HG02981 (cell line): Measurements from ENCODE around the gene PTN.

Experiments used
- ATAC-seq: cut with Tn5 transposase; IDR thresholded peaks from one replicate; pipeline ENCODE4 v1.9.1; 2021; ENCODE audit warnings: mild to moderate bottlenecking, moderate library complexity; ENCODE audit not compliant: unreplicated experiment

Gene PTN, protein sequence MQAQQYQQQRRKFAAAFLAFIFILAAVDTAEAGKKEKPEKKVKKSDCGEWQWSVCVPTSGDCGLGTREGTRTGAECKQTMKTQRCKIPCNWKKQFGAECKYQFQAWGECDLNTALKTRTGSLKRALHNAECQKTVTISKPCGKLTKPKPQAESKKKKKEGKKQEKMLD

DNA sequence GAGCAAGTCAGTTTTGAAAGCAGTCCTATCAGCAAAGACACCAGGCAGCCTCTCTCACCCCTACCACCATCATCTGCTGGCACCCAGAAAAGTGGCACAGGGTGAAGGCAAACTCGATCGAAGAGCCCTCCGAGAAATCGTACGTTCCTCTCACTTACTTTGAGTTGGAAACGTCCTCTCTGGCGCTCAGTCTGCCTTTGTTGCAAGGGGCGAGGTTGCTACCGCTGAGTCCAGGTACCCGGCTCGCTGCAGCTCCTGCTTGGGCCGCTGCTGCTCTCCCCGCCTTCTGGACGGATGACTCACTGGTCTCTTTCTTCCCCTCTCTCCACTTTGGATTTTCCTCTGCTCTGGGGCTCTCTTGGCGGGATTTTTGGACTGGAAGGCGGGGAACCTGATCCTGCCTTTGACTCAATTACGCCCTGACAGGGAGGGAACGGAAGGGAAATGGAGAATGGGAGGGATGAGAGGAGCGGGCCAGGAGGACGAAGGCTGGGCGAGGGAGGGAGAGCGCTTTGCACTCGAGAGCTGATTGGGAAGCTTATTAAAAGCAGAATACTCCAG lies at the start of gene PTN:
TSS of gene PTN (minus strand) at position 453 of the 561 bp plus-strand sequence. CDS start 88,760 bp downstream, outside the sequence.
- ATAC-seq = no peak

DNA sequence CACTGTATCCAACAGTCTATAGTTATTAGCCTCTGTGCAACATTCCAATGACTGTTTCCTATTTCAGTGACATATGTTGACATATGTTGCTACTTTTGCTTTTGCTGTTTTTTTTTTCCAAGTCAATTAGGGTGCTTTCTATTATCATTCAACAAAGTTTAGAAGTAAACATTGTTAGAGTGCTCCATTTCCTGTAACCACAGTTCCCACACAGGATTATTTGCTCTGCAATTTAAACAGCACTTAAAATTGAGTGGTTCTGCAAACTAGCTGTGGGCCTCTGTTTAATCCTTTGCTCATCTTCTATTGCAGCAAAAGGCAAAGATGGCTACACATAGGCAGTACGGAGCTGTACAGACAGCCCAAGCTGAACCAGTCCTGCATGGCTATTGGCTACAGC lies 46.5 kb upstream of the PTN start:
- no peak for ATAC-seq

DNA sequence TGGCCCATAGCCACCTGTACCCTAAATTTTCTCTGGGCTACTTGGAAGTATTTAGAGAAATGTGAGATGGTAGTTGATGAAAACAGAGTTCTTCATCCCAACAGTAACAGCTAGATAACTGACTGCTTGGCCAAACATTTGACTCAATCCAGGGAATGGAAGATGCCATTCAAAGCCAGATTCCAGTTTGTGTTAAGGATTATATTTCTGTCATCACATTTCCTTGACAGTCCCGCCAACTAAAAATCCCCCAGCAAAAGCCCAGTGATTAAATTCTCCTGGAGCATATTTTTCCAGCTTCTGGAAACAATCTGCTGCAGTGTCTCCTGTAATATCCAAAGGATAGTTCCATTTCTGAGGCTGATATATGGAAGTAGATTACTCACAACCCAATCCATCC lies 45.4 kb upstream of the PTN start:
- ATAC-seq = no peak

DNA sequence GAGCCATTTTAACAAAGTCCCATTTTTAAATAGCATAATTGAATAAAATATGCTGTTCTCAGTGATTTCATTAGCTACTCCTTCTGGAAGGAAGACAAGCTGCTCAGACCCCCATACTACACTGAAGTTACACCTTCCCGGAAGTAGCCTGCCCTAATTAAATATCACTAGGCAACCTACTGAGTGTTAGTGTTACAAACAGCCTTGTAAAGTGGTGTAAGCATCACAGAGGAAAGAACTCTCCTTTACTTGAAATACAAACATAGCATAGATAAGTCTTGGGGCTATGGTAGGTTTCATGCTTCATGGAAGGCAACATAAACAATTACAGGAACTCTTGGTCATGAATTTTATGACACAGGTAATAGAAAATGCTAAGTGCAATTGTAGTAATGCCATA lies 43.4 kb upstream of the PTN start:
- no peak for ATAC-seq

DNA sequence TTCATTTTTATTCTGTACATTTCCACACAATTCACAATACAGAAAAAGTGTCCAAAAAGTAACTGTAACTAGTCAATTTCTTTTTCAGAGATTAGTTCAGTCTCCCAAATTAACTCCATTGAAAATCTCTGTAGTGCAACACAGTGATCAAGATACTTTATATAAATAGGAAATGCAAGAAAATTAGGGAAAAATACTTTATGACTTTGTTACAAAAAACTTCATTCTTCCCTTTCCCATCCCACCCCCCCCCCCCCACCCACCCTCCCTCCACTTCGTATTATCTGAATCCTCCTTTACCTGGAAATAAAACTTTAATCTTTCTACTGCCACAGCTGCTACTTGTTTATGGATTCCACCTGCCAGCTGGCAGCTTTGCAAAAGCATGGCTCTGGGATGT lies 37.5 kb upstream of the PTN start:
- no peak for ATAC-seq

DNA sequence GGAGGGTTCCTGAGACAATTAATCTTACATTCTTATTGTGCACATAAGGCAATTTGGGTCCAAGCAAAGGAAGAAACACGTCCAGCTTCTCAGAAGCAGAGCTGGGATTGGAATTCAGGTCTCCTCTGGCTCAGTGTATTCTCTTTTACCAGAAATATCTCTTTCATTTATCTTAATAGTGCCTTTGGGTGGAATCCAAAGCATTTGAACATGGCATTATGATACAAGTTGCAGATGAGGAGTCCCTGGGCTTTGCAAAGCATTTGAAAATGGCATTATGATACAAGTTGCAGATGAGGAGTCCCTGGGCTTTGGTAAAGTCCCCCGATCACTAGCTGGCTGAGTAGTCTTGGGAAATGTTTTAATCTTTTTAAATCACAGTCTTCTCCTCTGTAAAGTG lies 30.0 kb upstream of the PTN start:
- ATAC-seq = no peak

DNA sequence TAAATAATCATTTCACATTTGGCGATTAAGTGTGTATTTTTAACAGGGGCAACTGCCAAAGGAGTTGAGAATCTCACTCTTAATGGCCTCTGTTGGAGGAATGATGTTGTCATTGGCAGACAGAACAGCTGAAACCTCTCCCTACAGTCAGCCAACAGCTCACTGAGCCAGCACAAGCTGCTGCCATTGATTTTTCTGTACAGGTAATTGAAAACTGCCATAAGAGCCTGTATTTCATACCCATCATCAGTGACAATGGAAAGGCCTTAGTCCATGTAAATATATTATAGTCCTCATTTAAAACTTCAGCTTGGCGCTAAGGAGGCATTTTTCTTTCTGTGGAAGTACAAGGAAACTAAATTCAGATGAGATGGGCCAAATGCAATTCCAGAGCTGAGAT lies 28.1 kb upstream of the PTN start:
- ATAC-seq = no peak

DNA sequence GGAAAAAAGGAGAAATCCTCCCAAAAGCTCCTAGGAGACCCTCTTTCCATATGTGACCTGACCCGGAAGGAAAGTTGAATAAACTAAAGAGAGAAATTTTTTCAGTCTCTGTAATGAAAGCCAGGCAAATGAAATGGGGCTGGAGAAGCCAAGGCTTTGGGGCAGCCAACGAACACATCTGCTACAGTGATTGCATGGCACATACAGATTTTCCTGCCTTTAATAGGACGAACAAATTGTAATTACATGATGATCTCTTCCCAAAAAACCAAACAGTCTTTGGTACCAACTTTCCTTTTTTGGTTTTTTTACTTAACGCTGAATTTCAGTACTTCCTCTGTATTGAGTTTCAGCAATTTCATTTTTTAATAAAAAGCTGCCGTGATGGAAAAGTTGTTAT lies 23.5 kb upstream of the PTN start:
- no peak for ATAC-seq

DNA sequence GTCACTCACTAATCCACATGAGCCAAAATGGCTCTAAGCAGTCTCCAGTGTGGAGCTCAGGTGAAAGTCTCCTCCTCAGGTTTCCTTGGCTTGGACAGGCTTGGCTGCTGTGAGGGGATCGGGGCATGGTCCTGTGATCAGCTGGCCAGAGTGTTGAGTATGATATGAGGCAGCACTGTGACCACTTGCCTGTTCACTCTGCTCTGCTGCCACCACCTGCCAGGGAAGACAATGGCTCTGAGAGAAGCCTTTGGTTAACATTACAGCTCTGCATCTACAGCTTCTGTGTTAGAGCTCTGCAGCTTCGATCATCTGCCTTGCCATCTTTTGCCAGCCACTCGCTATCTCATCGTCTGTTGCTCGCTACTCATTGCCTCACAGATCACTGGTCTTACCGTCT lies 20.1 kb upstream of the PTN start:
- ATAC-seq = no peak

DNA sequence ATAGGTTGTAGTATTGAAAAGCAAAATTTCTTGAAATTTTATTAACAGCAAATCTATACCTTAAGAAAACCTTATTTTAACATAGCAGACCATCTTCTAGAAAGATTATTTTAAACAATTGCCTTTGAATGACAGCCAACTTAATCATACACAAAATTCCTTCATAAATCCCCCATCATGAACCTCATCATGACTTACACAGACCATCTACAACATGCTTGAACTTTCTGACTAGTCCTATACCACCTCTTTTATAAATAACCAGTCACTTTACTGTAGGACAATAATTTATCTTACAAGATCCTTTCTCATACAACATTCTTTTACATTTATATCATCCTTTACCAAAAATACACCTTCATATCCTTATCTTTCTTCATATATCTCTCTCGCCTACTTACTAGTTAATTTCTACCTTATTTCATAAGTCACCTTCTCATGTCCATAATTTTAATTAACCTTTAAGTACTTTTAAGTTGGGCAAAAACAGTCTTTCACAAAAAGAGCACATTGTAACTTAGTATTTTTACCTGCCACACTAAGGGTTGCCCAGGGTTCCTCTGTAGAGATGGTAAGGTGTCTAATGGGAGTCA lies 16.6 kb upstream of the PTN start:
- no peak for ATAC-seq

DNA sequence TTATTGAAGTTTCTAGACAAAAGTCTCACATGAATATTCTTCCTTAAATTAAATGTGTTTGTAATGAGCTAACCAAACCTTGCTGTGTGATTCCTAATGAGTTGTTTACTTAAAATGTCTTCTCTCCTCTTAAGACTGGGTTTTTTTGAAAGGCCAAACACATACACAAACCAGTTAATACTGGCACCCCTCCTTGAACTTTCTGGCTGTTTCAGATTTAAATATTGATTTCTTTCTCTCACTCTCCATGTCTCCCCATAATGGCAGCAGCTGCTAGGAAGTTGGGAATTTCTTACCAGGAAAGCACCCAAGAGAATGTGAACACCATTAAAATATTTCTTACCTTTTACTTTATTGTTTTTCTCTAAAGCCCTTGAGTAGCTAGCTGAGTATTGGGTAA lies 11.4 kb upstream of the PTN start:
- ATAC-seq = no peak

DNA sequence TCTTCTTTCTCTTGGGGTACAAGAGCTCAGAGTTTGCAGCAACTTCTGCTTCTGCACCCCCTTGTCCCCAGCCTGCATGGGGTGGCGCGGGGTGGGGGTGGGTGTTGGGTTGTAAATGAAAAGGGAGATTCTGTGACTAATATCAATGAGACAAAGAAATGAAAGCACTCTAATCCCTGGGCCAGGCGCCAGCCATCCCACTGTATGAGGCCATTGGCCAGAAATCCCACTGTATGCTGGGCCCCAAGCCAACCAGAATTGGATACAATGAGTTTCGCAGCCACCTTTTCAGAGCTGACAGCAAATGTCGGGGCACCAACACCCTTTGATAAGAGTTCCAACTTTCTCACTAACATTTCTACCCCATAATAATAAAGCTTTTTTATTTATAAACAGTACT lies 10.9 kb upstream of the PTN start:
- no peak for ATAC-seq

DNA sequence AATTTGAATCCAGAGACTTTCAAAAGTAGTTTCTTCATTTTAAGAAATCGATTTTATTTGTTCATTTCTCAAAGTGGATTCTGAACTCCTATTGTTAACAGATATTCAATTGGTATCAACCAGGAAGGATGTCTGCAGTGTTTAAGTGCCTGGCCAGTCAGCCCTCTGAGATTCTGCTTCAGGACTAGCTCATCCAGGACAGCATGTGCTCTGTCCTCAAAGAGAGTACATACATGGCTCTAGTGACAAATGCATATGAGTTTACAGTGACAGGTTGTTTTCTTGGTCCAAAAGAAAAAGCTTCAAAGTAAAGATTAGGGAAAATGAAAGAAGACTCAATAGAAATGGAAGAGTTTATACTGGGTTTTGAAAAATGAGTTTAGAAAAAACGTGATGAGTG lies 8.4 kb upstream of the PTN start:
- no peak for ATAC-seq

DNA sequence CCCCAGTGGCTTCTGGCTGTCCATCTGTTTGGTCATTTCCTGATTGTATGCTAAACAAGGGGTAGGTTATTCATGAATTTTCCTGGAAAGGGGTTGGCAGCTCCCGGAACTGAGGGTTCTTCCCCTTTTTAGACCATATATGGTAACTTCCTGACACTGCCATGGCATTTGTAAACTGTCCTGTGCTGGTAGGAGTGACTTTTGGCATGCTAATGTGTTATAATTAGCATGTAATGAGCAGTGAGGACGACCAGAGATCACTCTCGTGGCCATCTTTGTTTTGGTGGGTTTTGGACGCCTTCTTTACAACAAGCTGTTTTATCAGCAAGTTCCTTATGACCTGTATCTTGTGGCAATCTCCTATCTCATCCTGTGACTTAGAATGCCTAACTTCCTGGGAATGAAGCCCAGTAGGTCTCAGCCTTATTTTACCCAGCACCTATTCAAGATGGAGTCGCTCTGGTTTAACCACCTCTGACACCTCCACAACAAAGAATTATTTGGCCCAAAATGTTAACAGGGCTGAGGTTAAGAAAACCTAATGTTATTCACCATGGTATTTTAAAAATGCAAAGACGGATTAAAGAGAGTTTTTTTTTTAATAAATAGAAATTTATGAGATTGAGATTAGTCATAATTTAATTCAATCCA lies 2.4 kb upstream of the PTN start:
- no peak for ATAC-seq

DNA sequence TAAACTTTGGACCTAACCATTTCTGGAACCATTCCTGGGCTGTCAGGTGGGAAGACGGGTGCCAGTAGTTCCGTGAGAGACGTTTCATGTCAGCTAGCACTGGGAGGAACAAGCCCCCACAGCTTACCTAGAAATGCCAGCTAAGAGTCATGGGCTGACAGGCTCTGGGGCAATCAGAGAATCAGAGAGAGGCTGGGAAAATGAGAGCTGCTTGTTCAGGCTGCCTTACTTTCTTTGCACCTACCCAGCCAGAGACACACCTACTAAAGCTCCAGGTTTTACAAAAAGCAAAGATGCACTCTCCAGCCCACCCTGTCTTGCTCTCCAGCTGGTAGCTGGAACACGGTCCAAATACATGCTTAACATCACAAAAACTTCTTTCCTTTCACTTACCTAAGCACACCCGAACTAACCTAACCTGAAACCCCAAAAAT lies 688 bp downstream of the PTN start:
- ATAC-seq = no peak

DNA sequence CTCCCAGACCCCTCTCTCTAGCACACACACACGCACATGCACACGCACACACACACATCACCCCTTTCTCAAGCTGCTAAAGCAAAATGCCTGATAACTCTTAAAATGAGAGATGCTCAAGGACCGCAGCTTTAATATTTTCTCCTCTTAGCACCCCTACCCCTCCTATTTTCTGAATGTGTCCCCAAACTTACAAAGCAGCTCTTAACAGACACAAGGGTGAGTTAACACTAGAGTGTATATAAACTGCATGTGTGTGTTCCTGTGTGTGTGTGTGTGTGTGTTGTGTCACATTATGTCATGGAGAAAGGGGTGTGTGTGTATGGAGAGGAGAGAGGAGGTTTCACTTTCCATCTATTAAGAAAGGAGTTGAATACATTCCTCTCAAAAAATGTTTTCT lies 1.3 kb downstream of the PTN start:
- no peak for ATAC-seq

DNA sequence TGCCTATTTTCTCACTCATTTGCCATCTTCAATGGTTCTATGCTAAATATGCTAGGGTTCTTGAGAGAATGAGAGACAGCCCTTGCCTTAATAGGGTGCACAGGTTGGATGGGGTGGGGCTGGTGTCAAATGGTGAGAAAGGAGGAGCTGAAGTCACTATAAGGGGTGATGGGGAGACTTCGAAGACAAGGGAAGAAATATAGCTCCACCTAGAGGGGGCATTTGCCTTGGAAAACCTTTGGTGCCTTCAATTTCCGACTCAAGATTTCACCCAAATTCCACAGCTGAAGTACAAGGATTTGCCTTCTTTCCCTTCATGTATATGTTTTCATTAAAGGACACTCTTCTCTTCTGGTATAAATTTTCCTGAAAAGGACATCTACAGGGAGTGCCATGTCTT lies 5.6 kb downstream of the PTN start:
- ATAC-seq = no peak

DNA sequence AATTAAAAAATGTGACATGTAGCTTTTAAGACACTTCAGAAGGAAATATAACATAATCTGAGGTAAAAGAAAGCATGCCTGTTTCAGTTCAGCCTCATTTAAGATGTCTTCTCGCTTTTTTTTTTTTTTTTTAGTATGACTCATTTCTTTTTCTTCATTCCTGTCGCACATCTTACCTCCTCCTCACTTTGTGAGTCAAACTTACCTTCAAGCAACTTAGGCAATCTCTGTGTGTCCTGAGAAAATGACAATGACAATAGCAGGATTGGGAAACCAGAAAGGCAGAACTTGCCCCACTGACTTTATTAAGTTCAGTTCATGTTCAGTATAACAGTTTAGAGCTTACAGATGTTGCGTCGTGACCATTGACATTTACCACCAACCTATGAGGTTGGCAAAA lies 7.7 kb downstream of the PTN start:
- ATAC-seq = no peak

DNA sequence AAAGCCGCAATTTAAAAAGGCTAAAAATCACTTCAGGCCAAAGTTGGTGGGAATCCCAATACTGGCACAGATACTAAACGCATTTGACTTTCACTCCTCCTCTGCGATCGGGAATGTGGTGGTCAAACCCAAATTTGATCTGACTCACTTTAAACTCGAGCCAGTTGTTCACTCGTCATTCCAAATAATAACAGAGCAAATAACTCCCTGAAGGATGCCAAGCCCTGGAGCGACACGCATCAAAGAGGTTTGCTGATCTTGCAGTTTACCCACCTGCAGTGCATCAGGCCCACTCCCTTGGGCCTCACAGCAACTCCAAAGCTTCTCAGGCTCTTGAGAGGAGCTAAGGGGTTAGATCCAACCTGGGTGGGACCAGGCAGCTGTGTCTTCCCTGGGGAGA lies 12.2 kb downstream of the PTN start:
- no peak for ATAC-seq

DNA sequence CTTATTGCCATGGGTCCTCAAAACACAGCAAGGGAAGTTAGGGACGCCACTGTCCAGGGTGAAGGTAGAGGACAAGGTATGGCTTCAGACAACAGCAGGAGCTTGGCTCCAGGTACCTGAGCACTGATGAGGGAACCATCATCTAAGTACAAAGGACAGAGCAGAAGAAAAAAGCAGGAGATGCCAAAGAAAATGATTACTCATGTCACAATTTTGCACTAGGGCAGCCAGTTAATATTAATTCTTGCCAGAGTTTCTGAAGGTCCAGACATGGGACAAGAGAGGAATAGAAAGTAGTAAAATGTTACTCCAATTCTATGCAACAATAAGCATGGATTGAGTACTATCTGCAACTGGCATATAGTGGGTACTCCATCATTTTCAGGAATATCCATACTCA lies 14.1 kb downstream of the PTN start:
- ATAC-seq = no peak

DNA sequence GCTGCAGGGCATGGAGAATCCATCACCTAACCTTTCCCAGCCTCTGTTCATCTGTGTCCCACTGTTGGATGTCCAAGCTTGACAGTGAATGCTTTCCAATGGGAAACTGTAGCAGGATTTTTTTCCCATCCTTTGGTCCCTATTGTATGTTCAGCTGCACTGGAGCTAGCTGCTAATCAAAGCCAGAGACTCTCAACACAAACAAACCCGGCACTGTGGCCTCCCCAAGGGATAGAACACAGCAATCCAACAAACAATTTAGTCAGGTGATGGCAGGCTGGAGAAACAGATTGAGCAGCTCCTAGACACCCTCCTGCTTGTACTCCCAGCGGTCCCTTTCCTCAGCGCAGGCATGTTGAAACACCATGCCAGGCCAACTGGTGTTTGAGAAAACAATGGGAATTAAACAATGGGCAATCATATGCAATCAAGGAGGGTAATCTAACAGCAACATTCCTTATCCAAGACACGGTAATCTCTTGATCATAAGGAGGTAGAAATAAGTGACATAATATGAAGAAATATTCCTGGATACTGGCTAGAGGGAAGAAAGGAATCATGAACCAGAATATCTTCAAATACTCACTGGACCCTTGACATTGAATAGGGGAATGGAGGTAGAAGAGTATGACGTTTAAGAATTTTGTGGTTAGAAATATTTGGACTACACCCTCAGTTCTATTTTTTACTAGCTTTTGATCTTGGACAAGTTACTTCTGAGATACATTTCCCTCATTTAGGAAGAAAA lies 15.0 kb downstream of the PTN start:
- no peak for ATAC-seq

DNA sequence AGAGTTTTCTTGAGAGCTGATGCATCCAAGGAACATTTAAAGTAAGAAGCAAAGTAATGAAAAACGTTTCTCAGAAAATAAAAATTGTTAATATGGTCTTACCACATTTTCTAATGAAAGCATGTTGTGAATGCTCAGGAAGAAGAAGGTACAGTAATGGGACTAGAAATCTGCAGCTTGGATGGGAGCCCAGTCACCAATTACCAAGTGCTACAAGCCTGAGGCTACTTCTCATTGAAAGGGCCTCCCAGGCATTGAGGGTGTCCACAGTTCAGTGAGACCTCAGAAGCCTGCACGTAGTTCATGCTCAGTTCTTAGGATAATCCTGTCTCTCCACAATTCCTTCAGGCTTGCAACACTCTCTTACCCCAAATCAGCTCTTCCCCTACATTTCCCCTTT lies 17.6 kb downstream of the PTN start:
- ATAC-seq = no peak
